Gastroesophageal sphincter (tissue), 3 donors: Measurements from ENCODE around the gene ATF6.

Experiments
- CTCF ChIP-seq, 4 experiments: fragments of 200-600 bp in 2 of 4; fragments of 450-650 bp in 2 of 4; sonication (generic) in 1 of 4; IDR thresholded peaks; one replicate each; pipeline ENCODE4 v1.5.1; 2017 to 2019; ENCODE audit warnings: antibody characterized with exemption in 4 of 4, mild to moderate bottlenecking in 2 of 4, moderate library complexity in 2 of 4
- POLR2A ChIP-seq, 2 donors: fragments of 450-650 bp; IDR thresholded peaks; one replicate each; pipeline ENCODE4 v1.6.1; 2017; ENCODE audit warnings: antibody characterized with exemption in 2 of 2, mild to moderate bottlenecking in 2 of 2, moderate library complexity in 1 of 2
- POLR2AphosphoS5 ChIP-seq: sonication (generic); formaldehyde crosslinking; IDR thresholded peaks from one replicate; pipeline ENCODE4 v1.6.1; 2017; ENCODE audit warnings: antibody characterized with exemption

GRCh38 chr1:161899091-161899490 is 133.0 kb downstream of the ATF6 start:
- no peak for TF ChIP-seq CTCF (IDR thresholded peaks at IDR 0.05)
- TF ChIP-seq POLR2A (IDR thresholded peaks at IDR 0.05): no peak
- TF ChIP-seq POLR2AphosphoS5: no peak
